ENCODE data around the gene SLC5A2.
"Not testable (repeated sequence)": the region's sequence is repeated elsewhere in the genome, so short reads cannot be mapped to it uniquely, and the experiment has no call there.

Gene SLC5A2

GRCh38 chr16:31501966-31502348 is 19.0 kb downstream of the SLC5A2 start:
- no peak for DNase-seq

- no peak for DNase-seq
These were observed 20.1 kb downstream of the SLC5A2 start for GRCh38 chr16:31502981-31503380.

GRCh38 chr16:31503555-31503954 is 20.6 kb downstream of the SLC5A2 start:
- DNase-seq, result not testable (repeated sequence)

GRCh38 chr16:31504159-31504558 is 21.2 kb downstream of the SLC5A2 start:
- DNase-seq, result no peak

- DNase-seq, result no peak
These were observed 22.6 kb downstream of the SLC5A2 start for GRCh38 chr16:31505483-31505882.

- no peak for DNase-seq
These were observed 24.6 kb downstream of the SLC5A2 start for GRCh38 chr16:31507617-31507928.

- DNase-seq, result peak; percentile 68
These were observed 25.2 kb downstream of the SLC5A2 start, which contains the start of gene RUSF1 for GRCh38 chr16:31507929-31508705. Gene RUSF1, minus strand, starts transcription at chr16:31508391. Its CDS starts 18 bp downstream, at chr16:31508373.

- DNase-seq, result no peak
These were observed 25.8 kb downstream of the SLC5A2 start for GRCh38 chr16:31508706-31509195.

GRCh38 chr16:31513126-31513525 is 30.2 kb downstream of the SLC5A2 start:
- no peak for DNase-seq

GRCh38 chr16:31513884-31514283 is 31.0 kb downstream of the SLC5A2 start:
- DNase-seq, result no peak

- no peak for DNase-seq
These were observed 35.0 kb downstream of the SLC5A2 start for GRCh38 chr16:31517800-31518402.

- no peak for DNase-seq
These were observed 37.0 kb downstream of the SLC5A2 start for GRCh38 chr16:31519759-31520431.

- no peak for DNase-seq
These were observed 38.4 kb downstream of the SLC5A2 start for GRCh38 chr16:31521368-31521767.

- no peak for DNase-seq
These were observed 39.1 kb downstream of the SLC5A2 start for GRCh38 chr16:31522071-31522470.

GRCh38 chr16:31523768-31524167 is 40.8 kb downstream of the SLC5A2 start:
- DNase-seq, result not testable (repeated sequence)

GRCh38 chr16:31525113-31525512 is 42.2 kb downstream of the SLC5A2 start:
- no peak for DNase-seq

- DNase-seq, result no peak
These were observed 44.9 kb downstream of the SLC5A2 start, which contains the start of gene AHSP for GRCh38 chr16:31527734-31528274. Gene AHSP, plus strand, starts transcription at chr16:31527900. Its CDS starts 240 bp downstream, at chr16:31528140.

GRCh38 chr16:31528523-31529107 is 45.7 kb downstream of the SLC5A2 start:
- no peak for DNase-seq

GRCh38 chr16:31529108-31529936 is 46.4 kb downstream of the SLC5A2 start:
- peak; percentile 9 for DNase-seq

- no peak for DNase-seq
These were observed 47.0 kb downstream of the SLC5A2 start for GRCh38 chr16:31529937-31530312.

- no peak for DNase-seq
These were observed 47.5 kb downstream of the SLC5A2 start for GRCh38 chr16:31530405-31530804.

- DNase-seq, result no peak
These were observed 48.2 kb downstream of the SLC5A2 start for GRCh38 chr16:31531096-31531495.

Measured in activated T-cell treated with anti-CD3 and anti-CD28 coated beads for 4 hours (primary cell).